Suprapubic skin (tissue), 4 donors: ENCODE results near the gene ADORA3. TPM values are rescaled to one million over a fixed set of nuclear protein-coding genes. Genes with fewer than 3 reads are reported as not detected.

ENCODE experiments used
- DNase-seq, 2 donors: peaks; one replicate each; pipeline ENCODE4 v3.0.0-alpha.2; 2019; ENCODE audit warnings: low spot score in 2 of 2
- H3K27ac ChIP-seq: fragments of 200-600 bp; sonication (generic); one replicate; pipeline ENCODE4 v1.5.1; 2019
- H3K27me3 ChIP-seq: fragments of 200-600 bp; sonication (generic); one replicate; pipeline ENCODE4 v1.5.1; 2019
- H3K36me3 ChIP-seq: fragments of 200-600 bp; sonication (generic); one replicate; pipeline ENCODE4 v1.5.1; 2019
- H3K4me1 ChIP-seq: fragments of 200-600 bp; sonication (generic); one replicate; pipeline ENCODE4 v1.5.1; 2019
- H3K4me3 ChIP-seq: fragments of 200-600 bp; sonication (generic); one replicate; pipeline ENCODE4 v1.5.1; 2019; ENCODE audit warnings: mild to moderate bottlenecking
- H3K9me3 ChIP-seq: fragments of 200-600 bp; sonication (generic); one replicate; pipeline ENCODE4 v1.5.1; 2019
- EP300 ChIP-seq: sonication (generic); formaldehyde crosslinking; IDR thresholded peaks from one replicate; pipeline ENCODE4 v1.6.1; 2017; ENCODE audit warnings: antibody characterized with exemption
- POLR2A ChIP-seq, 2 donors: fragments of 450-650 bp; IDR thresholded peaks; one replicate each; pipeline ENCODE4 v1.6.1; 2017; ENCODE audit warnings: antibody characterized with exemption in 2 of 2, mild to moderate bottlenecking in 2 of 2, moderate library complexity in 2 of 2
- POLR2AphosphoS5 ChIP-seq, 3 donors: sonication (generic); formaldehyde crosslinking; IDR thresholded peaks; one replicate each; pipeline ENCODE4 v1.6.1; 2017; ENCODE audit warnings: antibody characterized with exemption in 3 of 3
- WGBS: methylation state at CpG from one replicate; pipeline ENCODE4 v1.1.5; 2018; 5-methylcytosine and 5-hydroxymethylcytosine counted together
- total RNA-seq, 4 donors: library from RNA; depleted of rRNA; stranded (reverse); fragments of >200 nt; gene quantifications; one replicate each; pipeline ENCODE4 v1.1.0, GENCODE V29; 2016
- TF ChIP-seq, protein P1 (sequence below), 2 donors: fragments of 200-600 bp in 1 of 2; fragments of 450-650 bp in 1 of 2; sonication (generic) in 1 of 2; IDR thresholded peaks; one replicate each; pipeline ENCODE4 v1.5.1; 2016 to 2019; ENCODE audit warnings: antibody characterized with exemption in 2 of 2, mild to moderate bottlenecking in 1 of 2, moderate library complexity in 1 of 2

The ADORA3 gene
- total RNA-seq, 4 donors from 2014 or later = 0.64 to 2.0 (median 0.85) TPM; not detected in 1

DNA sequence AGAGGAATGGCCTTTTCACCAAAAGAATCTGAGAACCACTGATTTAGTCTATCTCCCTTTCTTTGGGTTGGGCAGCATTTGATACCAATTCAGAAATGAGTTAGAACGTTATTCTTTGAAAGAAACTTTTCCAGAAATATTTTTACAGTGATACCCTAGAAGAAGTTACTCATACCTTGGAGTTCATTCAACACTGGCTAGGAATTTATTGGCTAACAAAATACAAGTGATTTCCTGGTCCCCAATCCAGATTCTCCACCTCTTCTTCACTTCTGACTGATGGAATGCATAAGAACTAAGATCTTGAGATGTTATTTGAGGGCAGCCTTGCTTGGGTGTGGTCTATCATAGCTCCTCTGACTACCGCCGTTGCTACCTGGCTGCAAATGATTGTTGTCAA, 20.3 kb downstream of the ADORA3 start:
- no peak for TF ChIP-seq POLR2AphosphoS5 (IDR thresholded peaks at IDR 0.05)
- TF ChIP-seq EP300 = no peak
- TF ChIP-seq, protein P1, sequence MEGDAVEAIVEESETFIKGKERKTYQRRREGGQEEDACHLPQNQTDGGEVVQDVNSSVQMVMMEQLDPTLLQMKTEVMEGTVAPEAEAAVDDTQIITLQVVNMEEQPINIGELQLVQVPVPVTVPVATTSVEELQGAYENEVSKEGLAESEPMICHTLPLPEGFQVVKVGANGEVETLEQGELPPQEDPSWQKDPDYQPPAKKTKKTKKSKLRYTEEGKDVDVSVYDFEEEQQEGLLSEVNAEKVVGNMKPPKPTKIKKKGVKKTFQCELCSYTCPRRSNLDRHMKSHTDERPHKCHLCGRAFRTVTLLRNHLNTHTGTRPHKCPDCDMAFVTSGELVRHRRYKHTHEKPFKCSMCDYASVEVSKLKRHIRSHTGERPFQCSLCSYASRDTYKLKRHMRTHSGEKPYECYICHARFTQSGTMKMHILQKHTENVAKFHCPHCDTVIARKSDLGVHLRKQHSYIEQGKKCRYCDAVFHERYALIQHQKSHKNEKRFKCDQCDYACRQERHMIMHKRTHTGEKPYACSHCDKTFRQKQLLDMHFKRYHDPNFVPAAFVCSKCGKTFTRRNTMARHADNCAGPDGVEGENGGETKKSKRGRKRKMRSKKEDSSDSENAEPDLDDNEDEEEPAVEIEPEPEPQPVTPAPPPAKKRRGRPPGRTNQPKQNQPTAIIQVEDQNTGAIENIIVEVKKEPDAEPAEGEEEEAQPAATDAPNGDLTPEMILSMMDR (IDR thresholded peaks at IDR 0.05) = no peak
- TF ChIP-seq POLR2A (IDR thresholded peaks at IDR 0.05) = no peak
- Histone ChIP-seq H3K4me1 (no peaks in the 10 kb centered on the region), H3K27me3 (no peaks in the 10 kb centered on the region), H3K4me3 (no peak overlapping the region), H3K36me3 (no peaks in the 10 kb centered on the region), H3K9me3 (no peaks in the 10 kb centered on the region), H3K27ac (no peak overlapping the region)
- 63% methylated on average over 3 of the region's 3 CpGs for WGBS
- DNase-seq = no peak

DNA sequence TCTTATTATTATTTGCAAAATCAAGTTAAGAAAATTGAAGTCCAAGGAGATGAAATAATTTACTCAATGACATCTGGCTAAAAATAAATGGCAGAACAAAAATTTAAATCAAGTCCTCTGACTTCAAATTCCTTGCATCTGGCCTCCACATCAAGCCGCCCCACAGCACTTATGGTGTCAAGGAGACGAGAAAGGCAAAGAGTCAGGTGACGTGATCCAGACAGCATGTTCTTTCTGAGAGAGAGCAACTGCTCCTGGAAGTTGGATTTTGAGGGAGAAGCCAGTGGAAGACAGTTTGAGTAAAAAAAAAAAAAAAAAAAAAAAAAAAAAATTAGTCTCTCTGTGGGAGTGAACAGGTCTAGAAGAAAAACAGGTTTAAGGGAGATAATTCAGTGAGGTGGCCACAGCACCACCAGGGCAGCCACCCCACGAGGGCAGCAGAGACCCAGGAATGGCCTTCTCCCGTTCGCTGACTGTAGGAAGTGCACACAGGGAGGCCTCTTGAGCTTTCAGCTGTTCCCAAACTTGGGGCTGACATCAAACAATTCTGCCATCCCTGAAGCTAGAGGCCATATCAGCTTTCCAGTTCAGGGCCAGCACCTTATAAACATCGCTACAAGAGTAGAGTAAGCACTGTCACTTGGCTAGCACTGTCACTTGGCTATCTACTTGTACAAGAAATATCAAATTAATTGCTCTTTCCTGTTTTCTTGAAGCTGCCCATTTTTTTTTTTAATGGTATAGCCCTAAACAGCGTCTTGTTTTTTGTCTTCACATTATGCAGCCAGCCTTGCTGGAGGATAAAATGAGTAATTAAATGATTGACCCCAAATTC, 21.8 kb downstream of the ADORA3 start:
- Histone ChIP-seq H3K4me3 (no peak overlapping the region), H3K27me3 (no peaks in the 10 kb centered on the region), H3K4me1 (peaks cover 5% of the 10 kb centered on the region), H3K36me3 (no peaks in the 10 kb centered on the region), H3K9me3 (no peaks in the 10 kb centered on the region), H3K27ac (no peak overlapping the region)
- TF ChIP-seq POLR2A (IDR thresholded peaks at IDR 0.05) = no peak
- TF ChIP-seq, protein P1 (IDR thresholded peaks at IDR 0.05) = peak; percentile 39 to 42
- TF ChIP-seq EP300 = no peak
- peak in 1 of 2 donors; percentile 77 for DNase-seq
- WGBS = 48% methylated on average over 8 of the region's 8 CpGs

DNA sequence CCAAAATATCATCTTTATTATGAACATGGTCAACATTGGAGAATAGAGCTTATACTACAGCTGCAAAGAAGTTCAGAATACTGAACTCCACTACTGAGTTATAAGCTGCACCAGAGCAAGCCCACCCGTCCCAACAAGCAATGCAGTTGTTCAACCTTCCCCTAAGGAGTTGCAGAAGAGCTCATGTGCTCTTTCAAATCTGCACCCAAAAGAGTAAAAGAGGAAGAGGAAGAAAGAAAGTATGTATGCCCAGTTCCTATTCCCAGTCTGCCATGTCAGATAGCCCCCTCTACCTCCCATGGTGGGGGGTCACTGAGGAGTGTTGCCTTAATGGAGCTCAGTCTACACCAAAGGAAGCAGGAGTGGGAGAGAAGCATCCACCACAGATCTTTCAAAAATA, 22.8 kb downstream of the ADORA3 start:
- TF ChIP-seq, protein P1 (IDR thresholded peaks at IDR 0.05) = no peak
- TF ChIP-seq POLR2AphosphoS5 (IDR thresholded peaks at IDR 0.05) (no peak), EP300 (no peak), POLR2A (IDR thresholded peaks at IDR 0.05) (no peak)
- no peak for DNase-seq
- WGBS = 86% methylated on average over 1 of the region's 1 CpG

DNA sequence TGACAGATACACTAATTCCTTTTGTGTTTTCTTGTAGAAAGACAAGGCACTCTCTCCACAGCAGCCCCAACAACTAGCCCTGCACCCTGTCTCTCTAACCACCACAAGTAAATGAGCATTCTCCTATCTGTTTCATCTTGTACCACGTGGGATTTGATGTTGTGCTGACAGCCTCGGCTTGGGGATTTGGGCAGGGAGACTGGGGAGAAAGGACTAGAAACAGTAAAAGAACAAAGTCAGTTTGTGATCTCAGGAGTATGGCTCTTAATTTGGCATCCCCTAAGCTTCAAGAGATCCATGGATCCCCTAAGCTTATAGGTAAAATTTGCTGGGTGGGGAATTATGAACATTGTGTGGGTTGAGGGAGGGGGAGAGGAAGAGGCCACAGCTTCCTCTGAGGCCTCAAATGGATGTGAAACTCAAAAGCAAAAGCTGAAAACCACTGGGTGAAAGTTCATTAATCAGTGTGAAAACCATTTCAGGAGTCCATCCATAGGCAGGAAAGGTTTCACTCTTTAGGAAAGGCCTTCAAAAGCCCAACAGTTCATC, 26.6 kb downstream of the ADORA3 start:
- Histone ChIP-seq H3K27ac (peak overlapping the region; percentile 24), H3K4me3 (no peak overlapping the region), H3K27me3 (no peaks in the 10 kb centered on the region), H3K36me3 (no peaks in the 10 kb centered on the region), H3K4me1 (peaks cover 5% of the 10 kb centered on the region), H3K9me3 (no peaks in the 10 kb centered on the region)
- TF ChIP-seq, protein P1 (IDR thresholded peaks at IDR 0.05) = no peak
- no peak for TF ChIP-seq EP300
- no peak for TF ChIP-seq POLR2A (IDR thresholded peaks at IDR 0.05)
- TF ChIP-seq POLR2AphosphoS5 (IDR thresholded peaks at IDR 0.05) = no peak
- DNase-seq = no peak
- 19% methylated on average over 2 of the region's 2 CpGs for WGBS

More for the DNA sequence above, 22.8 kb downstream of the ADORA3 start:
- H3K36me3 ChIP-seq = no peaks in the 10 kb centered on the region
- no peaks in the 10 kb centered on the region for H3K27me3 ChIP-seq
- H3K9me3 ChIP-seq = no peaks in the 10 kb centered on the region
- no peak overlapping the region for H3K4me3 ChIP-seq
- peaks cover 5% of the 10 kb centered on the region for H3K4me1 ChIP-seq
- no peak overlapping the region for H3K27ac ChIP-seq

DNA sequence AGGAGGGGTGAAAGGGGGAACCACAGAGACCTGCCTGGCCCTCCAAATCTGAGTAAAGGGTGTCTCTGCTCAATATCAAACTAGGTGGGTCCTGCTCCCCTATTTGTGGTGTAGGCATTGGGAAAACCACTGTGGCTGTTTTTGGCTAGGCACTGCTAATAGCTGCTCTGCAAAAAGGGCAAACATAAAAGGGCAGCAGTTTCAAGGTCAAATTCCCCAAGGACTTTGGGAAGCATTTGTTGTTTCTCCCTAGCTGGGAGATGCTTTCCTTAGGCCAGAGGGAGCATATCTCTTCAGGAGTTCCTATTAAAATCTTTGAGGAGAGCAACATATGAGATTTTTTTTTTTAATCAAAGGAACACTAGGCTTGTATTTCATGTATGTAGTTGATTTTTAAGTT, 27.2 kb downstream of the ADORA3 start:
- DNase-seq = no peak
- Histone ChIP-seq H3K36me3 (no peaks in the 10 kb centered on the region), H3K27me3 (no peaks in the 10 kb centered on the region), H3K9me3 (no peaks in the 10 kb centered on the region), H3K4me1 (peaks cover 5% of the 10 kb centered on the region), H3K4me3 (peak overlapping the region; percentile 7), H3K27ac (no peak overlapping the region)
- TF ChIP-seq POLR2AphosphoS5 (IDR thresholded peaks at IDR 0.05) (no peak), EP300 (no peak), POLR2A (IDR thresholded peaks at IDR 0.05) (no peak)
- TF ChIP-seq, protein P1 (IDR thresholded peaks at IDR 0.05) = no peak
